Endothelial cell of umbilical vein (primary cell): ENCODE results near the gene ST3GAL5. TPM values are rescaled to one million over a fixed set of nuclear protein-coding genes. Genes with fewer than 3 reads are reported as not detected.
"Not testable (repeated sequence)": the region's sequence is repeated elsewhere in the genome, so short reads cannot be mapped to it uniquely, and the experiment has no call there.

Source experiments
- BruUV-seq: library from RNA; stranded (reverse); fragments of 400-500 nt; replicated peaks from 2 replicates; lab custom pipeline; 2021; lab: Mats Ljungman, UMichigan
- CTCF ChIA-PET: fragments of 300-600, 350-600 bp; sonication (Branson Sonifier 250); formaldehyde crosslinking; loops from one replicate; lab custom pipeline; 2021; ENCODE audit warnings: antibody characterized with exemption, inconsistent platforms; lab: Charles Lee
- POLR2A ChIA-PET: fragments of 300-600, 350-600 bp; sonication (Branson Sonifier 250); formaldehyde crosslinking; loops from one replicate; lab custom pipeline; 2021; ENCODE audit warnings: antibody characterized with exemption, inconsistent platforms; lab: Charles Lee
- DNase-seq: peaks from one replicate; pipeline ENCODE4 v3.0.0-alpha.2; 2011; ENCODE audit warnings: low read depth, low spot score
- FAIRE-seq: peaks from 2 replicates; lab custom pipeline; 2011; peaks lifted over from hg19 to GRCh38; lab: Jason Lieb, UNC
- H2AFZ ChIP-seq: 2 replicates; pipeline ENCODE4 v1.6.0; 2012; ENCODE audit warnings: low read depth, low read length, control low read depth, inconsistent platforms
- H3K27ac ChIP-seq: 2 replicates; pipeline ENCODE4 v1.5.1; 2011; ENCODE audit warnings: low read depth, mild to moderate bottlenecking, control low read depth, low read length, moderate library complexity; ENCODE audit not compliant: insufficient read depth
- H3K27me3 ChIP-seq, 2 experiments: 2 replicates each; pipeline versions ENCODE4 v1.6.0 to v1.6.1; 2011; ENCODE audit warnings: low read length in 2 of 2, mixed read lengths in 1 of 2; ENCODE audit not compliant: control insufficient read depth in 2 of 2, insufficient read depth in 2 of 2
- H3K36me3 ChIP-seq, 2 experiments: 2 replicates in 1 of 2; 3 replicates in 1 of 2; pipeline ENCODE4 v1.5.1; 2011; ENCODE audit warnings: low read length in 2 of 2, mild to moderate bottlenecking in 1 of 2, moderate library complexity in 1 of 2; ENCODE audit not compliant: control insufficient read depth in 2 of 2, insufficient read depth in 2 of 2; ENCODE audit errors: extremely low read depth in 1 of 2
- H3K4me1 ChIP-seq: 3 replicates; pipeline ENCODE4 v1.5.1; 2011; ENCODE audit warnings: mild to moderate bottlenecking, low read length; ENCODE audit not compliant: control insufficient read depth, insufficient read depth; ENCODE audit errors: extremely low read depth
- H3K4me2 ChIP-seq: 2 replicates; pipeline ENCODE4 v1.6.1; 2011; ENCODE audit warnings: low read length, control low read depth, mixed read lengths; ENCODE audit not compliant: insufficient read depth
- H3K4me3 ChIP-seq, 3 experiments: fragments of 200-600 bp in 1 of 3; sonication (generic), shearing (Covaris generic) in 1 of 3; replicated peaks in 1 of 3; 2 replicates each; pipeline ENCODE4 v1.5.1; 2011 to 2016; ENCODE audit warnings: control low read depth in 3 of 3, low read length in 3 of 3, mild to moderate bottlenecking in 2 of 3, inconsistent platforms in 1 of 3, low read depth in 1 of 3, moderate library complexity in 1 of 3; ENCODE audit not compliant: insufficient read depth in 1 of 3
- H3K79me2 ChIP-seq: 2 replicates; pipeline ENCODE4 v1.6.0; 2012; ENCODE audit warnings: low read length, inconsistent platforms; ENCODE audit not compliant: control insufficient read depth, insufficient read depth
- H3K9ac ChIP-seq: replicated peaks from 2 replicates; pipeline ENCODE3; 2011; ENCODE audit warnings: low read length, control low read depth; ENCODE audit not compliant: insufficient read depth; ENCODE audit errors: extremely low read depth
- H3K9me1 ChIP-seq: replicated peaks from 3 replicates; pipeline ENCODE4 v1.6.0; 2011; ENCODE audit warnings: mild to moderate bottlenecking, low read length; ENCODE audit not compliant: control insufficient read depth, insufficient read depth; ENCODE audit errors: extremely low read depth
- H3K9me3 ChIP-seq: replicated peaks from 2 replicates; pipeline ENCODE4 v1.5.1; 2012; ENCODE audit warnings: low read length, inconsistent platforms; ENCODE audit not compliant: control insufficient read depth, insufficient read depth
- H4K20me1 ChIP-seq: replicated peaks from 2 replicates; pipeline ENCODE3; 2011; ENCODE audit warnings: mild to moderate bottlenecking, low read length; ENCODE audit not compliant: control insufficient read depth, insufficient read depth; ENCODE audit errors: extremely low read depth
- CTCF ChIP-seq, 2 donors: IDR thresholded peaks; 1 replicate in 1 of 2; 2 replicates in 1 of 2; pipeline ENCODE4 v1.5.1; 2011; ENCODE audit warnings: low read length in 2 of 2, mild to moderate bottlenecking in 2 of 2, moderate library complexity in 2 of 2, control low read depth in 1 of 2, inconsistent platforms in 1 of 2, low read depth in 1 of 2; ENCODE audit not compliant: insufficient read depth in 1 of 2; ENCODE audit errors: extremely low read depth in 1 of 2
- FOS ChIP-seq: IDR thresholded peaks from 2 replicates; pipeline ENCODE4 v1.6.1; 2011; ENCODE audit warnings: mild to moderate bottlenecking, low read length, moderate library complexity, borderline replicate concordance; ENCODE audit not compliant: insufficient read depth
- GATA2 ChIP-seq: IDR thresholded peaks from 2 replicates; pipeline ENCODE4 v1.7.0; 2011; ENCODE audit warnings: low read depth, mild to moderate bottlenecking, moderate library complexity, mixed read lengths, low read length; ENCODE audit not compliant: insufficient read length, insufficient read depth
- JUN ChIP-seq: IDR thresholded peaks from 2 replicates; pipeline ENCODE4 v1.6.1; 2011; ENCODE audit warnings: borderline replicate concordance, low read depth; ENCODE audit not compliant: insufficient read length, insufficient read depth
- MYC ChIP-seq: IDR thresholded peaks from one replicate; pipeline ENCODE4 v1.6.1; 2011; ENCODE audit warnings: mild to moderate bottlenecking, low read depth, low read length
- dilution Hi-C: fragments of 300-500 bp; cut with MboI; formaldehyde crosslinking; loops from one replicate; pipeline ENCODE4 v1.15.0; 2019; ENCODE audit warnings: low sequenced_read_pairs; ENCODE audit not compliant: extremely low pct_ligation_motif_present
- intact Hi-C: fragments of 100-400 bp; cut with micrococcal nuclease; formaldehyde crosslinking; loops from one replicate; pipeline ENCODE4 v1.10.0; 2022
- polyA plus RNA-seq, 4 experiments: library from polyadenylated mRNA; depleted of rRNA in 3 of 4; stranded (reverse) in 3 of 4; unstranded in 1 of 4; fragments of >200 nt; gene quantifications; 2 replicates each; pipeline versions ENCODE4 v1.2.1 to v1.2.3, GENCODE V29; 2011 to 2012; ENCODE audit warnings: missing spikeins in 1 of 4
- total RNA-seq: library from RNA; stranded (reverse); gene quantifications from 2 replicates; pipeline ENCODE4 v1.2.3, GENCODE V29; 2021

Gene ST3GAL5
- total and polyA plus RNA-seq, 2 donors (not counting 3 experiments of a cell fraction or from before 2014, with no cell fraction given): 9.5 to 16.0 TPM

- H3K4me2 ChIP-seq: peak overlapping the region; percentile 38
- POLR2A ChIA-PET: no interaction called here
- dilution Hi-C loops: no loop called here
- DNase-seq: peak; percentile 79
- intact Hi-C loops: loop anchor here (1.0 kb wide), 2 partner anchors 45 to 102 kb away; no protein-coding TSS in a partner anchor
- peak; percentile 83 for FAIRE-seq
- H4K20me1 ChIP-seq: no peaks in the 10 kb centered on the region
- no peak for TF ChIP-seq CTCF (IDR thresholded peaks at IDR 0.05; ENCODE audit: extremely low read depth in 1 of 2, insufficient read depth in 1 of 2, low read depth in 1 of 2, low read length in 2 of 2)
- TF ChIP-seq JUN: peak; percentile 30
- no peak for TF ChIP-seq MYC
- peak; percentile 59 for TF ChIP-seq GATA2
- TF ChIP-seq FOS: peak; percentile 21
- H2AFZ ChIP-seq: no peak overlapping the region
- no peak overlapping the region for H3K27ac ChIP-seq
- no peaks in the 10 kb centered on the region for H3K79me2 ChIP-seq
- no peak overlapping the region for H3K4me3 ChIP-seq
- no peak overlapping the region for H3K9ac ChIP-seq
- CTCF ChIA-PET: no interaction called here
- H3K9me1 ChIP-seq: no peaks in the 10 kb centered on the region
- H3K4me1 ChIP-seq: peaks cover 36% of the 10 kb centered on the region
- no TSS peak for BruUV-seq
- no peaks in the 10 kb centered on the region for H3K36me3 ChIP-seq
- H3K27me3 ChIP-seq: no peaks in the 10 kb centered on the region
- no peaks in the 10 kb centered on the region for H3K9me3 ChIP-seq
Measured at GRCh38 chr2:85933753-85934594, 45.2 kb upstream of the ST3GAL5 start.

GRCh38 chr2:85931151-85931550 lies 42.4 kb upstream of the ST3GAL5 start:
- dilution Hi-C loops, H3K9ac ChIP-seq, H3K4me3 ChIP-seq, H4K20me1 ChIP-seq, POLR2A ChIA-PET, H3K27me3 ChIP-seq, BruUV-seq, H2AFZ ChIP-seq, intact Hi-C loops, FAIRE-seq, H3K9me3 ChIP-seq, H3K36me3 ChIP-seq, H3K79me2 ChIP-seq, H3K27ac ChIP-seq, H3K4me2 ChIP-seq, DNase-seq, H3K9me1 ChIP-seq: not testable (repeated sequence)
- peaks cover 22% of the 10 kb centered on the region for H3K4me1 ChIP-seq
- CTCF ChIA-PET: interaction anchor here (1.5 to 2.0 kb wide), 2 partner anchors 10 to 16 kb away, joined by 3 to 5 read pairs; no protein-coding TSS in a partner anchor
